Erythroblast (primary cell): ENCODE results near the gene IL31.

Source experiments
- GATA1 ChIP-seq: IDR thresholded peaks from 2 replicates; pipeline ENCODE4 v1.6.1; 2011; ENCODE audit warnings: low read depth, mild to moderate bottlenecking, control low read depth, low read length, moderate library complexity
- POLR2A ChIP-seq: IDR thresholded peaks from 2 replicates; pipeline ENCODE4 v1.6.1; 2011; ENCODE audit warnings: mild to moderate bottlenecking, low read length

- TF ChIP-seq POLR2A = no peak
- TF ChIP-seq GATA1 = no peak
Observed at GRCh38 chr12:122203301-122204166, 29.5 kb upstream of the IL31 start, which contains the start of gene B3GNT4.
